ENCODE results near the gene ZP4. TPM values are rescaled to one million over a fixed set of nuclear protein-coding genes. Genes with fewer than 3 reads are reported as not detected.

ZP4 gene
- total and polyA plus RNA-seq, 9 of the 15 experiments (the other 6 are each of a cell fraction or from before 2014, with no cell fraction given) = not detected

- TF ChIP-seq E2F6 (IDR thresholded peaks at IDR 0.05; ENCODE audit: borderline replicate concordance in 1 of 2, extremely low read depth in 1 of 2, insufficient read depth in 1 of 2, insufficient read length in 1 of 2, low read depth in 1 of 2, low read length in 1 of 2, poor library complexity in 1 of 2, severe bottlenecking in 1 of 2) = peak; percentile 37 to 62
- peak; percentile 42; the same call in 1 of the 2 replicates for TF ChIP-seq STAG1 (CRISPR knock-in tag; IDR thresholded peaks at IDR 0.05; ENCODE audit: borderline replicate concordance)
- TF ChIP-seq USF1 (CRISPR knock-in tag; IDR thresholded peaks at IDR 0.05) = peak; percentile 60
- peak; percentile 41; the same call in 1 of the 2 replicates for TF ChIP-seq DEAF1 (CRISPR knock-in tag; IDR thresholded peaks at IDR 0.05)
These were observed 26.1 kb downstream of the ZP4 start (continued) for GRCh38 chr1:237864338-237865244.

Measured in K562 (cell line).